ENCODE results near the gene NUAK1.

The NUAK1 gene

GRCh38 chr12:106163712-106164111 lies 25.0 kb upstream of the NUAK1 start:
- H3K4me3 ChIP-seq (ENCODE audit: control insufficient read depth, low read depth, low read length) = no peak overlapping the region
- DNase-seq (ENCODE audit: low read depth) = no peak
- TF ChIP-seq, protein P1, sequence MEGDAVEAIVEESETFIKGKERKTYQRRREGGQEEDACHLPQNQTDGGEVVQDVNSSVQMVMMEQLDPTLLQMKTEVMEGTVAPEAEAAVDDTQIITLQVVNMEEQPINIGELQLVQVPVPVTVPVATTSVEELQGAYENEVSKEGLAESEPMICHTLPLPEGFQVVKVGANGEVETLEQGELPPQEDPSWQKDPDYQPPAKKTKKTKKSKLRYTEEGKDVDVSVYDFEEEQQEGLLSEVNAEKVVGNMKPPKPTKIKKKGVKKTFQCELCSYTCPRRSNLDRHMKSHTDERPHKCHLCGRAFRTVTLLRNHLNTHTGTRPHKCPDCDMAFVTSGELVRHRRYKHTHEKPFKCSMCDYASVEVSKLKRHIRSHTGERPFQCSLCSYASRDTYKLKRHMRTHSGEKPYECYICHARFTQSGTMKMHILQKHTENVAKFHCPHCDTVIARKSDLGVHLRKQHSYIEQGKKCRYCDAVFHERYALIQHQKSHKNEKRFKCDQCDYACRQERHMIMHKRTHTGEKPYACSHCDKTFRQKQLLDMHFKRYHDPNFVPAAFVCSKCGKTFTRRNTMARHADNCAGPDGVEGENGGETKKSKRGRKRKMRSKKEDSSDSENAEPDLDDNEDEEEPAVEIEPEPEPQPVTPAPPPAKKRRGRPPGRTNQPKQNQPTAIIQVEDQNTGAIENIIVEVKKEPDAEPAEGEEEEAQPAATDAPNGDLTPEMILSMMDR (conservative IDR thresholded peaks at IDR 0.05; ENCODE audit: control insufficient read depth, insufficient read depth, low read depth, low read length) = no peak

DNA sequence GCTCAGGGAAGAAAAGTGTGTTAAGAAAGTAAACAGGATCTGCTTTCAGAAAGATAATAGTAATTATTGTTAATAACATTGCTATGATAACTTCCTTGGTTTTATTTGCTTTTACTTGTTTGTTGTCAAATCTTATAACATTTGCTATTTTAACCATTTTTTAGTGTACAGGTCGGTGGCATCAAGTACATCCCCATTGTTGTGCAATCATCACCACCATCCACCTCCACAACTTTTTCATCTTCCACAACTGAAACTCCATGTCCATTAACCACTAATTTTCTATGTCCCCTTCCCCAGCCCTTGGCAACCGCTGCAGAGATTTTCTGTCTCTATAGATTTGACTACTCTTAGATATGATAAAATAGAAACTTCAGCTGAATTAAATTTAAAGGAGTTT lies 22.7 kb upstream of the NUAK1 start:
- H3K4me3 ChIP-seq (ENCODE audit: control insufficient read depth, low read depth, low read length) = no peak overlapping the region
- DNase-seq (ENCODE audit: low read depth) = no peak
- TF ChIP-seq, protein P1 (conservative IDR thresholded peaks at IDR 0.05; ENCODE audit: control insufficient read depth, insufficient read depth, low read depth, low read length) = no peak

DNA sequence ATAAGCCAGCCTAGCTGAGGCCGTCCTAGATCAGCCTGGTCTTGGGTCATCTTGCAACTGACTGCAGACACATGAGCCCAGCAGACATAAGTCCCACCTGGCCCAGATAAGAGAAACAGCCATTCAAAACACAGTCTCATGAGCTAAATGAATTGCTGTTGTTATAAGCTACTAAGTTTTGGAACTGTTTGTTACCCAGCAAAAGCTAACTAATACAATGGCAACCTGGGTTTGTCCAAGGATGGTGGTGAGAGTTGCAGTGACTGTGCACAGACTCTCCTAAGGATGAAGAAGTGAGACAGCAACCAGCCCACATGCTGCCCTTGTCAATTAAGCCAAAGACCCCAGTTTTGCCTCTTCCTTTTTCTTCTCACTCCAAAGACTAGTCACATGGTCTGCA lies 22.2 kb upstream of the NUAK1 start:
- no peak overlapping the region for H3K4me3 ChIP-seq (ENCODE audit: control insufficient read depth, low read depth, low read length)
- DNase-seq (ENCODE audit: low read depth) = no peak
- TF ChIP-seq, protein P1 (conservative IDR thresholded peaks at IDR 0.05; ENCODE audit: control insufficient read depth, insufficient read depth, low read depth, low read length) = no peak

GRCh38 chr12:106157802-106158201 lies 19.0 kb upstream of the NUAK1 start:
- TF ChIP-seq, protein P1 (conservative IDR thresholded peaks at IDR 0.05; ENCODE audit: control insufficient read depth, insufficient read depth, low read depth, low read length) = no peak
- DNase-seq (ENCODE audit: low read depth) = no peak
- H3K4me3 ChIP-seq (ENCODE audit: control insufficient read depth, low read depth, low read length) = no peak overlapping the region

- DNase-seq (ENCODE audit: low read depth) = no peak
- TF ChIP-seq, protein P1 (conservative IDR thresholded peaks at IDR 0.05; ENCODE audit: control insufficient read depth, insufficient read depth, low read depth, low read length) = no peak
- H3K4me3 ChIP-seq (ENCODE audit: control insufficient read depth, low read depth, low read length) = no peak overlapping the region
Measured at GRCh38 chr12:106154751-106155273, 16.1 kb upstream of the NUAK1 start.

DNA sequence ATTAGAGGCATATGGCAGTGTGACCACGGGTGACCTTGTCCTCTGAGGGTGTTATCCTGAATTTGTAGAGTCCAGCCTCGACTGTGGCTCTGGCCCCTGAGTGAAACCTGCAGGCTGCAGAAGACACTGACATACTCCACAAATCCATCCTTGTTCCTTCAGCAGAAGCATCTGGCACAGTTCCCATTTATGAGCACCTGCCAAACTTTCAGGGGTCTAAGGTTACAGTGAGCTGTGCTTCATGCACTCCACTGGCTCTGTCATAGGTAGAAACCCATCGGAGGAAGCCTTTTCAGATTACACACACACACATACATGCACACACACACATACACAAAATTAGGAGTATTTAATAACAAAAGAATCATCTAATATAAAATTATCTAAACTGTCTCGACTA lies 13.6 kb upstream of the NUAK1 start:
- H3K4me3 ChIP-seq (ENCODE audit: control insufficient read depth, low read depth, low read length) = no peak overlapping the region
- TF ChIP-seq, protein P1 (conservative IDR thresholded peaks at IDR 0.05; ENCODE audit: control insufficient read depth, insufficient read depth, low read depth, low read length) = no peak
- DNase-seq (ENCODE audit: low read depth) = no peak

GRCh38 chr12:106150555-106150954 lies 11.8 kb upstream of the NUAK1 start:
- TF ChIP-seq, protein P1 (conservative IDR thresholded peaks at IDR 0.05; ENCODE audit: control insufficient read depth, insufficient read depth, low read depth, low read length) = no peak
- DNase-seq (ENCODE audit: low read depth) = no peak
- no peak overlapping the region for H3K4me3 ChIP-seq (ENCODE audit: control insufficient read depth, low read depth, low read length)

All from fibroblast of mammary gland (primary cell).